ENCODE measurements around the gene RECQL5.

DNA sequence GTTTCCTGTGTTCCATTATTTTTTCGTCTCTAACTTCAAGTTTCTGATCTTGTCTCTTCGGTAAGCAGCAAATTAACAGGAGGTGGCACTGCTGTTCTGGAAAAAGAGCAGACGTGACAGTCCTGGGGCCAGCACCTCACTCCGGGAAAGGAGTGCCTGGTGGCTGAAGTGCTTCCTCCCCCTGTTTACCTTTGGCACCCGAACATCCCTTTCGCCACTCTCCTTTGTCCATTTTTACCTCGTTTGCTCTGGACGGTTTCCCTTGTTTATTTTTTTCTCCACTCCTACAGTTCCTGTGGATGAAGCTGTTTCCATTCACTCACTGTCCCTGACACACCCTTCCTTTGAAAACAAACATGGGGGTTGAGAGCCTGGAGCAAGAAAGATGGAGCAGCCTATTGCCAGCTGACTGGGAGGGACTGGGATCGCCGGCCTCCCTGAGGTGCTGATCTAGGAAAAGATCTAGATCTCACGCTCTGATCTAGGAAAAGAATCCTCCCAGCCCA, 12.8 kb upstream of the RECQL5 start:
- TF ChIP-seq POLR2A (IDR thresholded peaks at IDR 0.05; ENCODE audit: control extremely low read depth in 1 of 2, low read depth in 2 of 2, low read length in 2 of 2) (no peak), SP1 (IDR thresholded peaks at IDR 0.05; ENCODE audit: low read depth, low read length) (no peak), RNF2 (IDR thresholded peaks at IDR 0.05; ENCODE audit: borderline replicate concordance, low read depth, low read length, missing control alignments, poor library complexity, severe bottlenecking) (no peak), POLR2AphosphoS5 (IDR thresholded peaks at IDR 0.05; ENCODE audit: low read depth, low read length) (no peak)

Measured in H1 (cell line).